HG02852 (cell line): Measurements from ENCODE around the gene SETBP1.

Source experiments
- ATAC-seq: cut with Tn5 transposase; IDR thresholded peaks from one replicate; pipeline ENCODE4 v1.9.1; 2021; ENCODE audit warnings: mild to moderate bottlenecking, moderate library complexity; ENCODE audit not compliant: unreplicated experiment

The SETBP1 gene

DNA sequence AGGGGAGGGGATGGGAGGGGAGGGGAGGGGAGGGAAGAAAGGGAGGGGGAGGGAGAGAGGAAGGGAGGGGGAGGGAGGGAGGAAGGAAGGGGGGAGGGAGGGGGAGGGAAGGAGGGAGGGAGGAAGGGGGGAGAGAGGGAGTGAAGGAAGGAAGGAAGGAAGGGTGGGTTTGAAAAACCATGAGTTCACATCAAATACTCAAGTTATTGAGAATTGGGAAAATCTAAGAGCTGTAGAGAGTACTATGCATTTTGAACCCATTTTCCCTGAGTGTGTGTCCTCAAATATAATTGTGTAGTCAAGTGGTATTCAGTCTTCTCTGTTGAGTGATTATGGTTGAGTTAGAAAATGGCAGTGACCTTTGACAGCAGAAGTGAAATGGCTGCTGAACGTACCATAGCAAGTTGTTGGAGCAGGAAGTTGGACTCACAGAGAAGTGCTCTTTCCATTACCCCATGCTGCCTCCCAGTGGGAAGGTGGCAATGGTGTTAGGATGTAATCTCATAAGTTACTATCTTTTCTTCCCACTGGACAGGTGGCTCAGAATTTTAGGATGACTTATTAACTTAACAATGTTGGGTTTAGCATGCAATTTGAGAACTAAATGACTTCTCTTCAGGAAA lies 214.6 kb downstream of the SETBP1 start:
- ATAC-seq = peak; percentile 59

DNA sequence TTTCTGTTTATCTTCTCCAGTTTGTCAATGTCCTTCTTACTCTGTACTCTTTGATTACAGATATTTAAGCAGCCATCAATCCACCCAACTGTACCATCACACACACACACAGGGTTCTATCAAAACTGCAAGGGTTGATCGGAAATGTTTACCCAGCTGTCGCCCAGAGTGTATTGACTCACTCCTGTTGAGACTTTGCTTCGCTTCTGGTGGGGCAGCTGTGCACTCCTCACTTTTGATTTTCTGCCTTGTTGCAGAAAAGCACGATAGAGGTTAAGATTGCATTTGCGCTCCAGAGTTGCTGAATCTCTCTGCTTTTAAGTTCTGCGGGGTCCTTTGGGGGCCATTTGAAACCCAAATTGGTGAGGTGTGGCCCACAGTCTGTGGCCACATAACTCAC lies 216.2 kb downstream of the SETBP1 start:
- ATAC-seq = no peak

- no peak for ATAC-seq
These were observed 216.7 kb downstream of the SETBP1 start for GRCh38 chr18:44897411-44897810.

DNA sequence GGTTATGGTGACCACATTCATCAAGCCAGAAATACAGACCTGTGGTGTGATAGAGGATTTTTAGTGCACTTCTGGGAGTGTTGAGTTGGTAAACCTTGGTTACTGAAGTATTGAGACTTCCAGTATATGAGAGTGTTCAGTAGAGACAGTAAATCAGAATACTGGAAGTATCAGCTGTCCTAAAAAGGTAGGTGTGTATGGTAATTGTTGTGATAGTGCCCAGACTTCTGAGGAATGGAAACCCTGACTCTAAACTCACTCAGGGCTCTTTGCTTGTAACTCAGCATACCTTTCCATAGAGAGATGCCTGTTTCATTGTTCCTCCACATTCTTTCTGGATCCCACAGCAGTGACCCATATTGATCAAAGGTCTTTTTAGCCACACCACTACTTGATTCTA lies 217.1 kb downstream of the SETBP1 start:
- ATAC-seq = no peak

- no peak for ATAC-seq
These were observed 217.8 kb downstream of the SETBP1 start for GRCh38 chr18:44898498-44898897.

DNA sequence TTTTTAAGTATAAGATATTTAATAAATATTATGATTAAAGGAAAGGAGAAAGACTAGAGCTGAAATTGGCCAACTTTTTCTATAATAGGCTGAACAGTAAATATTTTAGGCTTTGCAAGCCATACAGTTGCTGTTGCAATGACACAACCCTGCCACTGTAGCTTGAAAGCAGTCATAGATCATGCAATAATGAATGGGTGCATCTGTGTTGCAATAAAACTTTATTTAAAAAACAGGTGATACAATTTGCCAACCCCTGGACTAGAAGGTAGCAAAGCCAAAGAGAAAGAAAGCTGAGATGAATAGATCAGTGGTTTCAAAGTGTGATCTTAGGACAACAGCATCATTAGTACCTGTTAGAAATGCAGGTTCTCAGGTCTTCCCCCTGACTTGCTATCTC lies 219.1 kb downstream of the SETBP1 start:
- no peak for ATAC-seq

DNA sequence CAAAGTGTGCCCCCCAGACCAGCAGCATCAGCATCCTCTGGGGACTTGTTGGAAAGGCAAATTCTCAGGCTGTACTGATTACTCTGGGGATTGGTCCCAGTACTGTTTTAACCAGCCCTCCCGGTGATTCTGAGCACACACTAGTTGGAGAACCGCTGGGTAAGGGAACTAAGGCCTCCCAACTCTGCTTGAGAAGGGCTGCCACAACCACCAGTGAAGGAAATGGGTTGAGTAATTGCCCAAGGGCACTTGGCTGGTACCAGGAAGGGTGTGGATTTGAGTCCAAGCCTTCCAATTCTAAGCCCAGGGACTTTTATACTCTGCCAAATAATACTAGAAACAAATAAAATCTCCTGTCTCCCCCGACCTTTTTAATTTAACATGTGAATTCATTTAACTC lies 219.9 kb downstream of the SETBP1 start:
- no peak for ATAC-seq

DNA sequence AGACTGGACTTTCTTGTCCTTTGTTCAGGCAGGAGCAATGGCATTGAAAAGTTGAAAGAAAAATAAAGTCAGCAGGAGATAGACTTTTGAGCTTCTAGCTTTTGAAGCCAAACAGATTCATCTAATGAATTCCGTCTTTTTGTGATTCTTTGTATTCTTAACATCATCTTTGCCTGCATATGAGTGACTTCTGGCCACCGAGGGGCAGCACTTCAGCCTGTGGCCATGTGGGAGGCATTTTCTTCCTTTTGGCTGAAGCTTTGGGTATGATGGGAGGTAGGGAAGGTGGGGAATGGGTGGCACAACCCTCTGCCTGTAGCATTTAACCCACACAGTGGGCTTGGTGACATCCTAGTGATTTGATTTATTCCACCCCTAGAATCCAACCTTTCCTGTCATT lies 220.6 kb downstream of the SETBP1 start:
- ATAC-seq = no peak

- ATAC-seq = no peak
These were observed 222.6 kb downstream of the SETBP1 start for GRCh38 chr18:44903327-44903726.

- no peak for ATAC-seq
These were observed 224.1 kb downstream of the SETBP1 start for GRCh38 chr18:44904768-44905167.

DNA sequence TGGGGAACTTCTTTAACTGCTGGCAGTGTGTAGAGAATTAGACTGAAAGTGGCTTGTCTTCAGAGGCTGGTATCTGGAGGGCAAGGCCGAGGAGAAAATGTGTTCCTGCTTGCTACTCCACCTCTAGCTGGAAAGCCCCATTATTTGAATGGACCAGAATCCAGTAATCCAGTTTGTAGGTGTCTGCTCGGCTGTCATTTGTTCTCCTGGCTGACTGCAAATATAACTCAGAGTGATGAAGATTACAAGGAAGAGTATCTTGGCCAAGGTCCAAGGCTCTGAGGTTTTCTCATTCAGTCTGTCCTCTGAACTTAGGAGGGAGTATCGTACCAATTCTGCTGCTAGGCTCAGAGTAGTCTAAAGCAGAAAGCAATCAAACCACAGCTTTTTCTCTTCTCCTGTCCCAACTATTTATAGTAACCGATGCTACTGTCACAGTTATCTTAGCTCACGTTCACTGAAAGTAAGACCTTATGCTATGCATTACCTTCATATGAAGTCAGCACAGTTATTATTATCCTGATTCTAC lies 228.6 kb downstream of the SETBP1 start:
- ATAC-seq = peak; percentile 86

DNA sequence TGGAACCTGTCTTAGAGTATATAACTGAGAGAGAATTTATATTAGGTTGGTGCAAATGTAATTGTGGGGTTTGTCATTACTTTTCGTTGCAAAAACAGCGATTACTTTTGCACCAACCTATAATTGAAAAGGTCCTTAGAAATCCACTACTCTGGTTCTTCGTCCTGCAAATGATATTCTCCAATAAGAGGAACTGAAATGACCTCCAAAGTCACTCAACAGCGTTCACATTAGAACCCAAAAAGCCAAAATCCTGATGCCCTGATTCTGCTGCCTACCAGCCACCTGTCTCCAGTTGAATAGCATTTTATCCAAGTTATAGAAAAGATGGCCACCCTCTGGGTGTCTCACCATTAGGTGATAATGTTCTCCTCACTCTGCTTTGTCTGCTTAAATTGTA lies 230.6 kb downstream of the SETBP1 start:
- no peak for ATAC-seq

DNA sequence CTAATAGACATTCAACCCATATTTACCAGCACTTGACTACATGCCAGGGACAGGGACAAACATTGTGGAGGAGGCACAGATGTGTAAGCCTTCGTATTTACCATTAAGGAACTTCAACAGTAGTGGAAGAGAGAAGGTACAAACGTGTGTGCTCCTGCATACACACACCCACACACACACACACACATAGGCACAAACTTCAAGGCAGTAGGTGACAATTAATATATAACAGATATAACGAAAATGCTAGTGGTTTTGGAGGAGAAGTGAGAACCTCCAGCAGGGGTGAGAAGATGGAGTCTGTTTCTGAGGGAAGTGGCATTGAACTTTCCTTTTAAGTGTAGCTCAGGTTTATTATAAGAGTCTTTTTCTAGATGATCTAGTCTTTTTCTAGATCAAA lies 231.1 kb downstream of the SETBP1 start:
- ATAC-seq = no peak

DNA sequence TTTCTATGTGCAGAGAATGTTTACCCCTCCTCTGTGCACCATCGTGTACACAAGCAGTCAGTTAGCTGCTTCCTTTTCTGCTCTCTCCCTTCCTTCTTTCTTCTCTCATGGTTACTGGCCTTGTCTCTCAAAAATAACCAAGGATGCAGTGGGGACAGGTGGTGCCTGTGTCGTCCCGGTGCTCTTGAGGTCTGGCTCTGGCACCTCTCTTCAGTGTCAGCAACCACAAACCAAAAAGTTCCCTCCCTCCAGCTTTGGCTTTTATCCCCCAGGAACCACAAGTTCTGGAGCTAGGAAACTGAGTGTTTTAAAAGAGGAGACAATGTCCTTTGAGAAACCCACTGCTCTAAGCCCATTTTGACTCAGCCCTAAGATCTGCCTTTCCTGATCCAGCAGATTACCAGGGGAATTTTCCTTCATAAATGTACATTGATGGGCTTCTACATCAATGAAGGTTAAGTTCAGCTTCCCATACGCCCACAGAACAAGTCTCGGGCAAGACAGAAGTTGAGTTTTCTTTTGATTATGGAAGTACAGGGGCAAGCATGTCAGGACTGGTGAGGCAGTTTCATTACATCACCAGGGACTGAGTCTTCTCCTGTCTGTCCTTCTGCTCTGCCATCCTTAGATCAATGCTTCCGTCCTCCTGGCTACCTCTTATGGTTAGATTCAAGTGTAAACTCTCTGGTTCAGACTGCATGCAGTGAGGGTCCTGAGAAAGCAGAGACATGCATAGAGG lies 232.2 kb downstream of the SETBP1 start:
- no peak for ATAC-seq

DNA sequence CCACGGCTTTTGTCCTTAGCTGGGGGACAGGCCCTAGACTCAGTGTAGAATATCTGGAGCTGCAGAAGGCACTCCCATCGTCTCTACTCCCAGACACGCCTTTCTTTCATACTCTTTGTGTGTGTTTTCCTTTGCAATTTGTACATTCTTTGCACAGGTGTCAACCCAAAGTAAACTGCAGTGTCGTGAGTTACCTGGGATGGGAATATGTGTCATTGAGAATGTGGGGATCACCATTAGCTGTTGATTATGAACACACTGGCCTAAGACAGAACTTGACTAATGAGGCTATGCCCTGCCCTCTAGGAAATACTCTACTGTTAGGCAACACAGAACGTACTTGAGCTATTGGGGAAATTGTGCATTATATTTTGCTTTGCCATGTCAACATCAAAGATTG lies 233.3 kb downstream of the SETBP1 start:
- no peak for ATAC-seq

GRCh38 chr18:44915213-44915612 lies 234.5 kb downstream of the SETBP1 start:
- no peak for ATAC-seq

DNA sequence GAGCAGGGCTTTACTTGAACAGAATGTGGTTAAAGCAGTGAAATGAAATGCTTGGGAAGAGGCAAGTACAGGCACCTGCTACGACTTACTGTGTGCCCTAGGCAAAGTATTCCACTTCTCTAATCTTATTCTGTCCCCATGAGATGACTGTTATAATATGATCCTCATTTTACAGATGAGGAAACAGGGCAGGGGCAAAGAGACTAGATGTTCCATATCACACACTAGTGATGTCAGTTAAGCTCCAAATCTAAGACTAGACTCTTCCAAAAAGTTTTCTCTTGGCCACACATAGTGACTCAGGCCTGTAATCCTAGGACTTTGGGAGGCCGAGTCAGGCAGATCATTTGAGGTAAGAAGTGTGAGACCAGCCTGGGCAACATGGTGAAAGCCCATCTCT lies 235.0 kb downstream of the SETBP1 start:
- ATAC-seq = no peak

DNA sequence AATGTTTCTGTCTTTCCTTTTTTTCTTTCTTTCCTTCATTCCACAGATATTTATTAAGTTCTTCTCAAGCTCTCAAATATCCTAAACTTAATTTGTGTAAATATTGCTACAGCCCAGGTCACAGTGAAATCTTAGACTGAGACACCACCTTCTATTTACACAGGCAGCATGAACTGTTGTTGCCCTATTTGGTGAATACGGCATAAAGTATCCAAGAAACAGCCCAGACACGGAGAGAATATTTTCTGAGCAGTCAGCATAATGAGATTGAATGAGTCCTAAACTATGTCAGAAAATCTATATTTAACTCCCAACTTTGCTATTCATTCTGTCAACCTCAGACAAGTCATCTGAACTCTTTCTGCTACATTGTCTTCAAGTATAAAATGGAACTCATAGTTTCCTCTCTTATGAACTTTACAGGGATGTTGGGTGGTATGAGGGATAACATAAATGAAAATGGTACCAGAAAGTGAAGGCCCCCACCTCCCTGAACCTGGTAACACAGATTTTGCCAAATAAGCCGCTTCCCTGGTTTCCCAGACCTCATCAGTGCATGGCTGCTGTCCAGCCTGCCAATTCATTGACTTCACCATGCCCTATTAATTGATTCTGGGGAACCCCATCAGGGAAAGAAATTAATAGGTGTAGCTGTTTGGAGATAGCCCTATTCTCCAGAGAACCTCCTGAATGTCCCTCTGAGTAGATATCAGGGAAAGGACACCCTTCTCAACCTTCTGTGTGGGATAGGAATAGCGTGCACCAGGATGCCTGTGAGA lies 235.9 kb downstream of the SETBP1 start:
- ATAC-seq = no peak

GRCh38 chr18:44917216-44918141 lies 236.8 kb downstream of the SETBP1 start:
- ATAC-seq = no peak

- no peak for ATAC-seq
These were observed 237.4 kb downstream of the SETBP1 start for GRCh38 chr18:44918142-44918476.

DNA sequence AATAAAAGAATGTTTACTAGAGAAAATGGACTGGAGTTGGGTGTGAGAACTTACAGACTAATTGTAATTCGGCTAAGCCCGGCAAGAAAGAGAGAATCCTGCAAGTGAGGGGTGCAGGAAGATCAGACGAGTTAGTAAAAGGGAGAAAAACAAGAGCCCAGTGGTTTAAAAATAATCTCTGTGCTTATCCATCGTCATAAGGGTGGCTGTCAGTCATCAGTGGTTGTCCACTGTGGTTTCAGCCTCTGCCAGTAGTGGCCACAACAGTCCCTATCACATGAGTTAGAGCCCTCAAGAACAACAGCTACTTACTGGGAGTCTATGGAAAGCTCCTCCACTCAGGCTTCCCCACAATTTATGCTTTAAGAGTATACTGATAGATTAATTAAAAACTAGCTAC lies 239.8 kb downstream of the SETBP1 start:
- ATAC-seq = no peak
